Measurements from ENCODE around the gene ADAMTS4.

DNA sequence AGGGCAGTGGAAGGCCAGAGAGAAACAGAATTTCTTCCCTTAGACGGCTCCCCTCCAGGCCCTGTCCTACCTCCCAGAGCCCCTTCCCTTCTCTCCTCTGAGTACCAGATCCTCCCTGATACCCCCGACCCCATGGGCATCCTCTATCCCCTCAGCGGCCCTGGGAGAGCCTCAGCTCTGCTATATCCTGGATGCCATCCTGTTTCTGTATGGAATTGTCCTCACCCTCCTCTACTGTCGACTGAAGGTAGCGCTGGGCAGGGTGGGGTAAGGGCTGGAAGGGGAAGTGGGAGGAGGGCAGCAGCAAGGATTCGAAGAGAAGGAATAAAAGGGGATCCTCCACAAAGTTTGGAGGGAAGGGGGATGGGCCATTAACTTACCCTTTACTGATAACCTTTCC, 19.0 kb upstream of the ADAMTS4 start:
- TF ChIP-seq, protein P1, sequence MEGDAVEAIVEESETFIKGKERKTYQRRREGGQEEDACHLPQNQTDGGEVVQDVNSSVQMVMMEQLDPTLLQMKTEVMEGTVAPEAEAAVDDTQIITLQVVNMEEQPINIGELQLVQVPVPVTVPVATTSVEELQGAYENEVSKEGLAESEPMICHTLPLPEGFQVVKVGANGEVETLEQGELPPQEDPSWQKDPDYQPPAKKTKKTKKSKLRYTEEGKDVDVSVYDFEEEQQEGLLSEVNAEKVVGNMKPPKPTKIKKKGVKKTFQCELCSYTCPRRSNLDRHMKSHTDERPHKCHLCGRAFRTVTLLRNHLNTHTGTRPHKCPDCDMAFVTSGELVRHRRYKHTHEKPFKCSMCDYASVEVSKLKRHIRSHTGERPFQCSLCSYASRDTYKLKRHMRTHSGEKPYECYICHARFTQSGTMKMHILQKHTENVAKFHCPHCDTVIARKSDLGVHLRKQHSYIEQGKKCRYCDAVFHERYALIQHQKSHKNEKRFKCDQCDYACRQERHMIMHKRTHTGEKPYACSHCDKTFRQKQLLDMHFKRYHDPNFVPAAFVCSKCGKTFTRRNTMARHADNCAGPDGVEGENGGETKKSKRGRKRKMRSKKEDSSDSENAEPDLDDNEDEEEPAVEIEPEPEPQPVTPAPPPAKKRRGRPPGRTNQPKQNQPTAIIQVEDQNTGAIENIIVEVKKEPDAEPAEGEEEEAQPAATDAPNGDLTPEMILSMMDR (conservative IDR thresholded peaks at IDR 0.05; ENCODE audit: low read depth, low read length), result no peak
- no peak for TF ChIP-seq MAFK (IDR thresholded peaks at IDR 0.05; ENCODE audit: low read depth, low read length)
- TF ChIP-seq, protein P2, sequence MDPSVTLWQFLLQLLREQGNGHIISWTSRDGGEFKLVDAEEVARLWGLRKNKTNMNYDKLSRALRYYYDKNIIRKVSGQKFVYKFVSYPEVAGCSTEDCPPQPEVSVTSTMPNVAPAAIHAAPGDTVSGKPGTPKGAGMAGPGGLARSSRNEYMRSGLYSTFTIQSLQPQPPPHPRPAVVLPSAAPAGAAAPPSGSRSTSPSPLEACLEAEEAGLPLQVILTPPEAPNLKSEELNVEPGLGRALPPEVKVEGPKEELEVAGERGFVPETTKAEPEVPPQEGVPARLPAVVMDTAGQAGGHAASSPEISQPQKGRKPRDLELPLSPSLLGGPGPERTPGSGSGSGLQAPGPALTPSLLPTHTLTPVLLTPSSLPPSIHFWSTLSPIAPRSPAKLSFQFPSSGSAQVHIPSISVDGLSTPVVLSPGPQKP (IDR thresholded peaks at IDR 0.05; ENCODE audit: borderline replicate concordance, low read depth, low read length), result no peak

All from IMR-90 (cell line).